Tibial nerve (tissue), 4 donors: ENCODE data around the gene MBP. TPM values are rescaled to one million over a fixed set of nuclear protein-coding genes. Genes with fewer than 3 reads are reported as not detected.
A peak's percentile ranks its signal among the peaks of the same experiment; 100 is the strongest.

Experiments used
- DNase-seq, 2 donors: peaks; one replicate each; pipeline ENCODE4 v3.0.0-alpha.2; 2019; ENCODE audit warnings: low spot score in 2 of 2
- H3K27ac ChIP-seq, 4 donors: fragments of 200-600 bp; sonication (generic) in 3 of 4; one replicate each; pipeline ENCODE4 v1.5.1; 2017 to 2019; ENCODE audit warnings: mild to moderate bottlenecking in 1 of 4
- H3K27me3 ChIP-seq, 2 donors: fragments of 200-600 bp; sonication (generic) in 1 of 2; one replicate each; pipeline versions ENCODE4 v1.5.1 to v1.6.0; 2017 to 2019
- H3K36me3 ChIP-seq, 3 donors: fragments of 200-600 bp; sonication (generic); one replicate each; pipeline ENCODE4 v1.5.1; 2018 to 2019
- H3K4me1 ChIP-seq, 4 donors: fragments of 200-600 bp; sonication (generic) in 3 of 4; one replicate each; pipeline ENCODE4 v1.5.1; 2017 to 2019
- H3K4me3 ChIP-seq, 4 donors: fragments of 200-600 bp; sonication (generic) in 3 of 4; one replicate each; pipeline ENCODE4 v1.5.1; 2017 to 2019; ENCODE audit warnings: mild to moderate bottlenecking in 1 of 4, moderate library complexity in 1 of 4
- H3K9me3 ChIP-seq, 4 donors: fragments of 200-600 bp; sonication (generic) in 3 of 4; one replicate each; pipeline ENCODE4 v1.5.1; 2017 to 2019
- EP300 ChIP-seq, 2 donors: sonication (generic); formaldehyde crosslinking; IDR thresholded peaks; one replicate each; pipeline ENCODE4 v1.6.1; 2017; ENCODE audit warnings: antibody characterized with exemption in 2 of 2, mild to moderate bottlenecking in 1 of 2
- POLR2A ChIP-seq, 2 donors: fragments of 450-650 bp; IDR thresholded peaks; one replicate each; pipeline ENCODE4 v1.6.1; 2017; ENCODE audit warnings: antibody characterized with exemption in 2 of 2, mild to moderate bottlenecking in 2 of 2, moderate library complexity in 2 of 2
- WGBS, 2 donors: methylation state at CpG; one replicate each; pipeline ENCODE4 v1.1.5; 2018; 5-methylcytosine and 5-hydroxymethylcytosine counted together
- total RNA-seq, 4 donors: library from RNA; depleted of rRNA; stranded (reverse); fragments of >200 nt; gene quantifications; one replicate each; pipeline ENCODE4 v1.1.0, GENCODE V29; 2016
- TF ChIP-seq, protein P1 (sequence below), 5 experiments: fragments of 200-600 bp in 3 of 5; fragments of 450-650 bp in 2 of 5; sonication (generic) in 3 of 5; IDR thresholded peaks; one replicate each; pipeline ENCODE4 v1.5.1; 2016 to 2019; ENCODE audit warnings: antibody characterized with exemption in 5 of 5, mild to moderate bottlenecking in 3 of 5, moderate library complexity in 2 of 5

The MBP gene
- total RNA-seq, 4 donors from 2014 or later, result 831 to 1,485 (median 1,405) TPM

DNA sequence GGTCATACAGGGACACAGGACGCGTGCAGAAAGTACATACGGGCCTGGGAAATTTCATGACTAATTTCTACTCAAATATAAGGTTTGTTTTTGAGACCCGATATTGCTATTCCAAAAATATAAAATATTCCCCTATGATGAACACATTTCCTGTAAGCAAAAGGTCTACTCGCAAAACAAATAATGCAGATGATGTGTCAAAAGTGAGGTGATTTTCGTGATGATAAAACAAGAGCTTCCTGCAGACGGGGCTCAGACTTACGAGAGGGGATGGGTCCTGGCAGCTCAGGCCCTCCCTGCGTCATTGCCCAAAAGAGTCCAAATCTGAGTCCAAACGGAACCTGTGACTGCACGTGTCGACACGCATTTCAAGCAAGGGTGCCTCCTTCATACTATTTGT lies 62.7 kb downstream of the MBP start:
- TF ChIP-seq POLR2A (IDR thresholded peaks at IDR 0.05) (no peak), EP300 (IDR thresholded peaks at IDR 0.05) (no peak)
- TF ChIP-seq, protein P1, sequence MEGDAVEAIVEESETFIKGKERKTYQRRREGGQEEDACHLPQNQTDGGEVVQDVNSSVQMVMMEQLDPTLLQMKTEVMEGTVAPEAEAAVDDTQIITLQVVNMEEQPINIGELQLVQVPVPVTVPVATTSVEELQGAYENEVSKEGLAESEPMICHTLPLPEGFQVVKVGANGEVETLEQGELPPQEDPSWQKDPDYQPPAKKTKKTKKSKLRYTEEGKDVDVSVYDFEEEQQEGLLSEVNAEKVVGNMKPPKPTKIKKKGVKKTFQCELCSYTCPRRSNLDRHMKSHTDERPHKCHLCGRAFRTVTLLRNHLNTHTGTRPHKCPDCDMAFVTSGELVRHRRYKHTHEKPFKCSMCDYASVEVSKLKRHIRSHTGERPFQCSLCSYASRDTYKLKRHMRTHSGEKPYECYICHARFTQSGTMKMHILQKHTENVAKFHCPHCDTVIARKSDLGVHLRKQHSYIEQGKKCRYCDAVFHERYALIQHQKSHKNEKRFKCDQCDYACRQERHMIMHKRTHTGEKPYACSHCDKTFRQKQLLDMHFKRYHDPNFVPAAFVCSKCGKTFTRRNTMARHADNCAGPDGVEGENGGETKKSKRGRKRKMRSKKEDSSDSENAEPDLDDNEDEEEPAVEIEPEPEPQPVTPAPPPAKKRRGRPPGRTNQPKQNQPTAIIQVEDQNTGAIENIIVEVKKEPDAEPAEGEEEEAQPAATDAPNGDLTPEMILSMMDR (IDR thresholded peaks at IDR 0.05), result no peak
- no peaks in the 10 kb centered on the region for H3K36me3 ChIP-seq
- DNase-seq, result no peak
- no peaks in the 10 kb centered on the region for H3K27me3 ChIP-seq
- peak overlapping the region in 1 of 4 donors; percentile 82 for H3K27ac ChIP-seq
- 90% methylated on average over 13 of the region's 13 CpGs for WGBS, 2 donors
- H3K9me3 ChIP-seq, result no peaks in the 10 kb centered on the region
- peaks cover 0 to 69% (median 40%) of the 10 kb centered on the region in 4 donors for H3K4me1 ChIP-seq
- H3K4me3 ChIP-seq, result no peak overlapping the region

DNA sequence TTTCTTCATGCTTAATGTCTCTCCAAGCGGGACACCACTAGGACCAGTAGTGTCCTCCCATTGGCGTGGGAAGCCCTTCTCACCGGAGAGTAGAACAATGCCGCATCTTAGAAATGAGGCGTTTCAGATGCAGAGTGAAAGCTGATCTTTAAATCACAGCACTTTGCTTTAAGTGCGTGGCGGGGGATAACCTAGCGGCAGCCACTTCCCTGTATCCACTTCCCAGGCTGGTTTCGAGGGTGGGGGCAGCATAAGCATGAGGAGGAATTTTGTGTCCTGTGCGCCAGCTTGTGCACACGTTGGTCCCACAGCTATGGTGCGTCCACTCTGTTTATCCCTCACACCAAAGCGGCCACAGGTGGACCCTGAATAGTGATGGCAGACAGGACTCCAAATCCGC lies 63.1 kb downstream of the MBP start:
- Histone ChIP-seq H3K27me3 (no peaks in the 10 kb centered on the region), H3K27ac (peak overlapping the region in 3 of 4 donors; percentile 42 to 82 (median 79)), H3K36me3 (no peaks in the 10 kb centered on the region), H3K9me3 (no peaks in the 10 kb centered on the region), H3K4me1 (peaks cover 0 to 70% (median 42%) of the 10 kb centered on the region in 4 donors), H3K4me3 (no peak overlapping the region)
- 88% methylated on average over 14 of the region's 14 CpGs for WGBS, 2 donors
- TF ChIP-seq EP300 (IDR thresholded peaks at IDR 0.05) (no peak), POLR2A (IDR thresholded peaks at IDR 0.05) (no peak)
- DNase-seq, result no peak

DNA sequence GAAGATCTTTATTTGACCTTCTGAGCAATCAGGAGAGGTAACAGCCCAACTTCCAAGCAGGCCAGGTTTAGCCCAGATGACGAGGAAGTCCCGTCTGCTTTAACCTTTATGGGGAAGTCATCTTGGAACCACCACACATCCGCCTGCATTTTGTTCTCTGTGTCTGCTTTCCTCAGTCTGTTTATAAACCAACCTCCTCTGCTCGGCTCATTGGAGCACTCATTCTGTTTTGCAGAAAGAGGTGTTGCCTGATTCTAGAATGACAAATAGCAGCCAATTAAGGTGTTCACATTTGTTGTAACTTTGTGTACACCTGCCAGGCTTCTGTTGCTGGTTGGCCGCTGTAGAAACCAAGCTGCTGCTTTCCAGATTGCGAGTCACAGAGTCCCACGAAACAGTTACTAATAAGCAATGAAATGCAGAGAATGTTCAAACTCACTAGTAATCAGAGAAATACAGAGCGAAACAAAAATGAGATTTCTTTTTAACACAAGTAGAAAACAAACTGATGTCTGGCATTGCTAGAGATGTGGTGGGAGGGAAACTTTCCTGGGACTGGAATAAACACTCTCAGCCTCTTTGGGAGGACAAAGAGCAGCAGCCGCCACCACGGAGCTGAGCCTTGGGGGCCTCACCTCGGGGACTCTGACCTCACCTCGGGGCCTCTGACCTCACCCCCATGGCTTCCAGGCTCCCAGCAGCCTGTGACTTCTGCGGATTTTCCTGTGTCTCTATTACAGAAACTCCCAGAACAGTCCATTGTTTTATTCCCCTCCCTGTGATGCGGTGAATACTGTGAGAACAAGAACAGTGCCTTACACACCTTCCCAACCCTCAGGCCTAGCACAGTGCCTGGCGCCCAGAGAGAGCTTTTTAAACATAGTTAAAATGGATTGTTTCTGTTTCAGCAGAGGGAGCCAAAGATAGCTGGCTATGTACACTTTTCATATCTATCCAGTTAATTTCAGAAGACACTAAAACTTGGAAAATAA lies 64.0 kb downstream of the MBP start:
- DNase-seq, result no peak
- WGBS, 2 donors, result 54 to 61% methylated on average over 15 of the region's 15 CpGs
- TF ChIP-seq, protein P1 (IDR thresholded peaks at IDR 0.05), result peak in 2 of 5 experiments; percentile 18 to 27
- TF ChIP-seq EP300 (IDR thresholded peaks at IDR 0.05), result no peak
- no peak for TF ChIP-seq POLR2A (IDR thresholded peaks at IDR 0.05)
- Histone ChIP-seq H3K27ac (peak overlapping the region; percentile 31 to 82 (median 60)), H3K9me3 (no peaks in the 10 kb centered on the region), H3K4me1 (peaks cover 0 to 70% (median 43%) of the 10 kb centered on the region in 4 donors), H3K4me3 (no peak overlapping the region), H3K27me3 (no peaks in the 10 kb centered on the region), H3K36me3 (no peaks in the 10 kb centered on the region)

DNA sequence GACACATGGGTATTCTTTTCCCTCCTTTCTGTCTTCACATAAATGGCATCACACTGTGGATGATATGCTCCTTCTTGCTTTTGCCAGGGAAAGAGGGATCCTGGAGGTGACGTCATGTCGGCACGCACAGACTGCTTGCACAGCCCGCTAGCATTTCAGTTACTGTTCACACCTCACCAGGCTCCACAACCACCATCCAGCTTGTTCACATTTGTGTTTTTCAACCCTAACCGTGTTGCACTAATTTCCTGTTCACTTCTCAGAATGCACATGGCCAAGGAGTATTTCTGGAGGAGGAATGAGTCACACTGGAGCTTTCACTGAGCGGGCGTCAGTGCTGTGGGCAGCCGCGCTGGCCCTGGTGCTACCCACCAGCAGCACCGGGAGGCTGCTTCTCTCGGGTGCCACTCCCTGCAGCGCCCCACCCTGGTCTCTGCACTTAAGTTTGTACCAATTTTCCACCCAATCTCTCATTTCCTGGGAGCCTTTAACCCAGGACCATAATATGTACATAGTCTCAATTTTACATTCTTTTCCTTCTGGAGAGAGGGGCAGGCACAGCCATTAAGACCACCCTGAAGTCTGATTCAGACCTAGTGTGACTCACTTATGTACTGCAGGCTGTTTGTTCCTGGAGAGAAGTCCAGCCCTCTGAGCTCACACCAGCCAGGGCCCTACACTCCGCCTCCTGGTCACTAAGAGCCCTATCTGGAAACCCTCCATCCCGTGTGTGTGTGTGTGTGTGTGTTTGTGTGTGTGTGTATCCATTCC lies 65.1 kb downstream of the MBP start:
- Histone ChIP-seq H3K27me3 (no peaks in the 10 kb centered on the region), H3K9me3 (no peaks in the 10 kb centered on the region), H3K27ac (peak overlapping the region; percentile 31 to 82 (median 60)), H3K36me3 (no peaks in the 10 kb centered on the region), H3K4me3 (peak overlapping the region in 1 of 4 donors; percentile 10), H3K4me1 (peaks cover 0 to 68% (median 41%) of the 10 kb centered on the region in 4 donors)
- WGBS, 2 donors, result 30 to 39% methylated on average over 14 of the region's 14 CpGs
- peak in 1 of 2 donors; percentile 74 for DNase-seq
- TF ChIP-seq POLR2A (IDR thresholded peaks at IDR 0.05), result peak in 1 of 2 donors; percentile 12
- TF ChIP-seq EP300 (IDR thresholded peaks at IDR 0.05), result peak; percentile 10 to 77
- TF ChIP-seq, protein P1 (IDR thresholded peaks at IDR 0.05), result no peak

DNA sequence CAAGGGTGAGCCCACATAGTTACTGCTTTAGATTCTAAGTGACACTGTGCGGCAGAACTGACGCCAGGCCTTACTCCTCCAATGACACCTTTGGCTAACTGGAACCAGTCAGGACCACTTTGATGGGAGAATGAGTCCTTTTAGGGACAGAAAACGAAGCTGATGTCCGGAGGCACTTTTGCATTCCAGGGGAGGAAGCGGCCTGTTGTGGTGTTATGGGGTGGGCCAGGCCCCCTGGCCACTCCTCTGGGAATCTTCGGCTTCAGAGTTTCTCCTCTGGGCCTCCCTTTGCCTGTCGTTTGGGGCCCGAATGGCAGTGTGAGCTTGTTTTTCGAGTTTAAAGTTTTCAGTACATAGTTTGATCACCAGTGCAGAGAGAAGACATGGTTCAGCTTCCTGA lies 65.9 kb downstream of the MBP start:
- no peak overlapping the region for H3K4me3 ChIP-seq
- TF ChIP-seq POLR2A (IDR thresholded peaks at IDR 0.05), result no peak
- no peak for TF ChIP-seq EP300 (IDR thresholded peaks at IDR 0.05)
- TF ChIP-seq, protein P1 (IDR thresholded peaks at IDR 0.05), result no peak
- no peaks in the 10 kb centered on the region for H3K36me3 ChIP-seq
- WGBS, 2 donors, result 82 to 88% methylated on average over 9 of the region's 9 CpGs
- no peaks in the 10 kb centered on the region for H3K27me3 ChIP-seq
- no peak for DNase-seq
- H3K27ac ChIP-seq, result peak overlapping the region in 3 of 4 donors; percentile 38 to 82 (median 79)
- peaks cover 0 to 62% (median 40%) of the 10 kb centered on the region in 4 donors for H3K4me1 ChIP-seq
- H3K9me3 ChIP-seq, result no peaks in the 10 kb centered on the region
